ENCODE measurements around the gene SKP1.

- TF ChIP-seq CTCF (IDR thresholded peaks at IDR 0.05; ENCODE audit: low read depth, low read length, poor library complexity, severe bottlenecking) = no peak
- no peak for TF ChIP-seq EZH2phosphoT487 (IDR thresholded peaks at IDR 0.05; ENCODE audit: borderline replicate concordance, low read length)
Measured at GRCh38 chr5:134204575-134204974, 27.8 kb upstream of the SKP1 start.

Measured in DOHH2 (cell line).